Progenitor cell of endocrine pancreas (in vitro differentiated cells): ENCODE data around the gene PUM1. TPM values are rescaled to one million over a fixed set of nuclear protein-coding genes. Genes with fewer than 3 reads are reported as not detected.

Experiments used
- DNase-seq: peaks from one replicate; pipeline ENCODE4 v3.0.0; 2021; ENCODE audit warnings: low spot score; ENCODE audit not compliant: unreplicated experiment
- H3K27ac Mint-ChIP-seq: 2 replicates; pipeline ENCODE4 v1.8.0; 2021; ENCODE audit warnings: mild to moderate bottlenecking, moderate library complexity, mixed read lengths
- H3K27me3 Mint-ChIP-seq: 2 replicates; pipeline ENCODE4 v1.8.0; 2021; ENCODE audit warnings: mixed read lengths
- H3K36me3 Mint-ChIP-seq: 2 replicates; pipeline ENCODE4 v1.8.0; 2022; ENCODE audit warnings: mixed read lengths; ENCODE audit not compliant: insufficient read depth
- H3K4me1 Mint-ChIP-seq: 2 replicates; pipeline ENCODE4 v1.8.0; 2021; ENCODE audit warnings: low read depth, mixed read lengths
- H3K4me3 Mint-ChIP-seq: 2 replicates; pipeline ENCODE4 v1.8.0; 2021; ENCODE audit warnings: low read depth, mild to moderate bottlenecking, moderate library complexity, mixed read lengths
- H3K9me3 Mint-ChIP-seq: 2 replicates; pipeline ENCODE4 v1.8.0; 2021; ENCODE audit warnings: low read depth, mixed read lengths
- total RNA-seq: library from RNA; stranded (reverse); gene quantifications from 2 replicates; pipeline ENCODE4 v1.2.1, GENCODE V29; 2021
- TF ChIP-seq, protein P1 (sequence below): fragments of 200-600 bp; sonication (generic); IDR thresholded peaks from one replicate; pipeline ENCODE4 v1.5.0; 2021; ENCODE audit warnings: antibody characterized with exemption, mild to moderate bottlenecking; ENCODE audit not compliant: unreplicated experiment

PUM1 gene
- total RNA-seq, 1 donor from 2014 or later: 249 TPM

DNA sequence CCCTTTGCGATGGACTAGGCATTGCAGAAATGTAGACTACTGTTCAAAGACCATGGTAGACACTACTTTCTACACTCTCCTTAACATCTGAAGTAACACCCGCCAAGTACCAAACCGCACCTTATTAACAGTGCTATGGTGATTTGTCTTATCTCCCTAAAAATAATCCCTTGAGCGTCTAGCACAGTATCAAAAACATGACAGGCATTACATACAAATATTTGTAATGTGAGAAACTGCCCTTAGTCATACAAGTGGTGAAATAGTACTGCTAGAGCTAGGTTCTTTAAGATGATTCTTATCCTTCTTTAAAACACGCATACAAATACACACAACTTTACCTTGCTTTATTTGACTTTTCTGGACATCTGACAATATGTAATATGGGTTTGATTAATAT, 27.2 kb downstream of the PUM1 start:
- Mint-ChIP-seq H3K27me3 (no peaks in the 10 kb centered on the region), H3K27ac (peak overlapping the region; percentile 30), H3K4me3 (no peak overlapping the region), H3K9me3 (no peaks in the 10 kb centered on the region), H3K36me3 (peaks cover 24% of the 10 kb centered on the region), H3K4me1 (peaks cover 23% of the 10 kb centered on the region)
- TF ChIP-seq, protein P1, sequence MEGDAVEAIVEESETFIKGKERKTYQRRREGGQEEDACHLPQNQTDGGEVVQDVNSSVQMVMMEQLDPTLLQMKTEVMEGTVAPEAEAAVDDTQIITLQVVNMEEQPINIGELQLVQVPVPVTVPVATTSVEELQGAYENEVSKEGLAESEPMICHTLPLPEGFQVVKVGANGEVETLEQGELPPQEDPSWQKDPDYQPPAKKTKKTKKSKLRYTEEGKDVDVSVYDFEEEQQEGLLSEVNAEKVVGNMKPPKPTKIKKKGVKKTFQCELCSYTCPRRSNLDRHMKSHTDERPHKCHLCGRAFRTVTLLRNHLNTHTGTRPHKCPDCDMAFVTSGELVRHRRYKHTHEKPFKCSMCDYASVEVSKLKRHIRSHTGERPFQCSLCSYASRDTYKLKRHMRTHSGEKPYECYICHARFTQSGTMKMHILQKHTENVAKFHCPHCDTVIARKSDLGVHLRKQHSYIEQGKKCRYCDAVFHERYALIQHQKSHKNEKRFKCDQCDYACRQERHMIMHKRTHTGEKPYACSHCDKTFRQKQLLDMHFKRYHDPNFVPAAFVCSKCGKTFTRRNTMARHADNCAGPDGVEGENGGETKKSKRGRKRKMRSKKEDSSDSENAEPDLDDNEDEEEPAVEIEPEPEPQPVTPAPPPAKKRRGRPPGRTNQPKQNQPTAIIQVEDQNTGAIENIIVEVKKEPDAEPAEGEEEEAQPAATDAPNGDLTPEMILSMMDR: no peak
- no peak for DNase-seq

DNA sequence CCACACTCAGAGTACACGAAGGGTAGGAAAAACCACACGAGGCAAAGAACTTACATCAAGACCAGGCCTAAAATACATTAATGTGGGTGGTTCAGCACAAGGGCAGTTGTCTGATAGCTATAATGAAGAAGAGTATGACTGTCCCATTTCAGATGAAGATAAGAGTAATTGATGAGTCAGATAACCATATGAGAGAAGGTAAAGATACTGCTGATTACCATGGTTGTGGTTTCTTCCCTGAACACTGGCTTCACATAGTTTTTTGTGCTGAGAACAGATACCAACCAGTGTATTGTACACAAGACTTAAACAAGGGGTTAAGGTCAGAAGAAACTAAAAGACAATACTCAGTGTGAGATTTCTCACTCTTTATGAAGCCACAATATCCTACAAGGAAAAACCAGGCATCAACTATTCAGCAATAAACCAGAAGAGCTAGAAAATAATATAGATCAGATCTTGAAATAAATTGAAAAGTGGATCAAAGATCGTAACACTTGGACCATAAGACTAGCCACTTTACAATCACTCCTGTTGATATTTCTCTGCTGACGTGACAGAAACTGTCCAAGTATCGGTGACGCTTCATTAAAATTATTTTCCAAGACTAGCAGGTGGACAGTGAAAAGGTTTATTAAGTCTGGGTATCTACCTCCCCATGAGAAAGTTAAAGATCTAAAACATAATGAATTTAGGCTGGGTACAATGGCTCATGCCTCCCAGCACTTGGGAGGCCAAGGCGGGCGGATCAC, 28.6 kb downstream of the PUM1 start:
- H3K4me3 Mint-ChIP-seq: no peak overlapping the region
- peaks cover 21% of the 10 kb centered on the region for H3K36me3 Mint-ChIP-seq
- H3K27ac Mint-ChIP-seq: peak overlapping the region; percentile 88
- DNase-seq: no peak
- TF ChIP-seq, protein P1: no peak
- peaks cover 21% of the 10 kb centered on the region for H3K4me1 Mint-ChIP-seq
- no peaks in the 10 kb centered on the region for H3K9me3 Mint-ChIP-seq
- no peaks in the 10 kb centered on the region for H3K27me3 Mint-ChIP-seq

DNA sequence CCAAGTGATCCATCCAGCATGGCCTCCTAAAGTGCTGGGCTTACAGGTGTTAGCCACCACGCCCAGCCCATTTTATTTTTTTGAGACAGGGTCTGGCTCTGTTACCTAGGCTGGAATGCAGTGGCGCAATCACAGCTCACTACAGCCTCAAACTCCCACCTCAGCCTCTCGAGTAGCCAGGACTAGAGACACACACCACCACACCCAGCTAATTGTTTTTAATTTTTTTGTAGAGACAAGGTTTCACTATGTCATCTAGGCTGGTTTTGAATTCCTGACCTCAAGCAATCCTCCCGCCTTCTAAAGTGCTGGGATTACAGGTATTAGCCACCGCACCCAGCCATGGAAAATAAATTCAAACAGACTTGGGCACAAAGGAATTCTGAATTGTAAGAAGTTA, 31.9 kb downstream of the PUM1 start:
- H3K27me3 Mint-ChIP-seq: no peaks in the 10 kb centered on the region
- peaks cover 31% of the 10 kb centered on the region for H3K4me1 Mint-ChIP-seq
- H3K27ac Mint-ChIP-seq: peak overlapping the region; percentile 90
- H3K9me3 Mint-ChIP-seq: no peaks in the 10 kb centered on the region
- peaks cover 21% of the 10 kb centered on the region for H3K36me3 Mint-ChIP-seq
- no peak for DNase-seq
- TF ChIP-seq, protein P1: no peak
- no peak overlapping the region for H3K4me3 Mint-ChIP-seq

DNA sequence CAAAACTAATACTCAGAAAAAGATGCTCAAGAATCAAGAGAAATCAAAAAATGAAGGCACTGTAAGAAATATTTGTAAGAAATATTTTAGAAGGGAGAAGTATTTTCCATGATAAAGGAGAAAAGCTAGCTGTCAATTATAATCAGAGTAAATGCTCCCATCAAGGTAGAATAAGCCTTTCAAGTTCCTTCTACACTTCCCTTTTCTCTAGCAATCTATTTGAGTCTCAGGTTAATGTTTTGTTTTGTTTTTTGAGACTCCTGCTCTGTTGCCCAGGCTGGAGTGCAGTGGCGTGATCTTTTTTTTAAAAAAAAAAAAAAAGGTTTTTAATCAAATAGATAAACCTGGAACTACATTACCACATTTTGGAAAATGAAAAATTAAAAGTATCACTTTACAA, 33.3 kb downstream of the PUM1 start:
- H3K4me3 Mint-ChIP-seq: no peak overlapping the region

DNA sequence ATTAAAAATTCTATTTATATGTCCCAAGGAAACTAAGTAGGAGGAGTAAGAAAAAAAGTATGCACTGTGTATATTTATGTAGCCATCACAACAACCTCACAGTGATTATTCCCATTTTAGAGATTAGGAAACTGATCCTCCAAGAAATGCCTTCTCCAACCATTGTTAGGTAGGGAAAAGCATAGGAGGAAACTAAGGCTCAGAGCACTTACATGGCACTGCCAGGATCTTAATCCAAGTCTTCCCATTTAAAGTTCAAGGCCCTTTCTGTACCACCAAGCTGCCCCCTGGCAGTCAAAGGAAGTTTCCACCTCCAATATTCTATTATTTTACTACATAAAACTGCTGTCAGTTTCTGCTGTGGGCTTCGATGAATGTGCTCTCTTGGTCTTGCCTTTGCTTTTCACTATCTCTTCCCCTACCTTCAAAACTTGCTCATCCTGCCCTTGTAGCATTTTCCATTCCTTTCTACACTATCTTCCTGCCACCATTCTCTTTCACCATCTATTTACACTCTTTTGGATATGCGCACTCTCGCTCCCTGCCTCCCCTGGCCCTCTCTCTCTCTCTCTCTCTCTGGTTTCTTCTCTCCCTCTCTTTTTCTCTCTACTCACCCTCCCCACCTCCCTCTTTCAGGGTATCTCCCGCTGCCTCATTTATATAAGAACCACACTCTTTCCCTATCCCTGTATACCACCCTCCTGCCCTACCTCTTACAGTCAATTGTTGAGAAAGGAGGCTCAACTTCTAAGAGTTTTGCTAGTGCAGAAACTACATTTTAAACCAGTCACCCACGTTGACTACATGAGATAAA, 34.0 kb downstream of the PUM1 start:
- no peak overlapping the region for H3K27ac Mint-ChIP-seq
- peaks cover 20% of the 10 kb centered on the region for H3K36me3 Mint-ChIP-seq
- TF ChIP-seq, protein P1: no peak
- H3K4me3 Mint-ChIP-seq: no peak overlapping the region
- no peaks in the 10 kb centered on the region for H3K27me3 Mint-ChIP-seq
- no peaks in the 10 kb centered on the region for H3K9me3 Mint-ChIP-seq
- H3K4me1 Mint-ChIP-seq: peaks cover 32% of the 10 kb centered on the region
- DNase-seq: no peak

More for the DNA sequence above, 33.3 kb downstream of the PUM1 start:
- DNase-seq: no peak
- Mint-ChIP-seq H3K36me3 (peaks cover 24% of the 10 kb centered on the region), H3K9me3 (no peaks in the 10 kb centered on the region), H3K27ac (peak overlapping the region; percentile 6), H3K27me3 (no peaks in the 10 kb centered on the region), H3K4me1 (peaks cover 34% of the 10 kb centered on the region)
- TF ChIP-seq, protein P1: no peak
